Measurements from ENCODE around the gene IL1RAPL2.

- TF ChIP-seq CTCF (IDR thresholded peaks at IDR 0.05; ENCODE audit: low read depth, low read length) (no peak), POLR2A (IDR thresholded peaks at IDR 0.05; ENCODE audit: extremely low read depth, insufficient read length) (no peak), MAX (IDR thresholded peaks at IDR 0.05; ENCODE audit: low read depth, low read length) (no peak)
Measured at GRCh38 chrX:104696667-104697066, 130.7 kb downstream of the IL1RAPL2 start.

All from NB4 (cell line).